Measurements from ENCODE around the gene COL1A2. TPM values are rescaled to one million over a fixed set of nuclear protein-coding genes. Genes with fewer than 3 reads are reported as not detected.

The COL1A2 gene
- total RNA-seq, 1 experiment from 2014 or later, result 3.0 TPM

DNA sequence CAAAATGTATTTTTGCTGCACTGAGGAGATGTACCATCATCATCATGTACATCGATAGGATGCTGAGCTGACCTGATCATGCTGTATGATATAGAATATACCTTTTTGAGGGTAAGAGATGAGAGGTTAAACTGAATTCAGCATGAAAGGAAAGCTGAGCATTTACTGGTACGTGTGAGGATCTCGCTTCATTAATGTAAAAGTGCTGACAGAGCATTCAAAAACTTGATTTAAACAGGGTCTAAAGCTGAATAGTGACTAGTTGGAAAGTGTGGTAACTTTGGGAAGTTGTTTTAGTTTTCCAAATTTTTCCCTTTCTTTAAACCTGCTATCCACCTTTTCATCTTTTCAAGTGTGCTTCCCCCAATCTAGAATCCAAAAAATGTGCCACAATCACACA lies 28.5 kb upstream of the COL1A2 start:
- CTCF ChIA-PET, result no interaction called here
- intact Hi-C loops (cut with micrococcal nuclease), result no loop called here
- H3K4me2 ChIP-seq (ENCODE audit: low read length), result no peak overlapping the region
- H4K20me1 ChIP-seq (ENCODE audit: insufficient read depth), result no peaks in the 10 kb centered on the region
- H3K4me3 ChIP-seq (replicated peaks in 1 of 2; ENCODE audit: low read depth in 1 of 2, low read length in 2 of 2), result no peak overlapping the region
- no TSS peak for BruUV-seq (replicated peaks)
- H3K36me3 ChIP-seq (ENCODE audit: control insufficient read depth in 1 of 2, insufficient read depth in 2 of 2, low read length in 2 of 2), result no peaks in the 10 kb centered on the region
- H3K79me2 ChIP-seq (ENCODE audit: insufficient read depth, low read length), result no peaks in the 10 kb centered on the region
- TF ChIP-seq CBX3 (IDR thresholded peaks at IDR 0.05; ENCODE audit: low read depth) (no peak), TCF7L2 (IDR thresholded peaks at IDR 0.05; ENCODE audit: borderline replicate concordance, extremely low read depth, insufficient read depth, insufficient read length) (no peak)
- no peak overlapping the region for H2AFZ ChIP-seq (ENCODE audit: low read depth, low read length, poor library complexity, severe bottlenecking)
- H3K9ac ChIP-seq (ENCODE audit: low read length), result no peak overlapping the region
- no peak overlapping the region for H3K27ac ChIP-seq (ENCODE audit: low read depth, low read length)
- H3K9me2 ChIP-seq (ENCODE audit: insufficient read depth), result no peaks in the 10 kb centered on the region
- DNase-seq (ENCODE audit: low read depth, low spot score), result no peak
- H3K4me1 ChIP-seq (ENCODE audit: control insufficient read depth in 1 of 2, insufficient read depth in 2 of 2, low read length in 2 of 2), result no peaks in the 10 kb centered on the region
- no peak for ATAC-seq
- RAD21 ChIA-PET (ENCODE audit: low non-redundant PET in 1 of 2, low total read pairs in 2 of 2, uncharacterized antibody in 2 of 2, unreplicated experiment in 2 of 2), result no interaction called here
- POLR2A ChIA-PET, result no interaction called here
- no peaks in the 10 kb centered on the region for H3K9me3 ChIP-seq (ENCODE audit: control insufficient read depth in 1 of 2, insufficient read depth in 1 of 2, low read depth in 1 of 2, low read length in 2 of 2)
- H3K27me3 ChIP-seq (ENCODE audit: insufficient read depth, low read length), result no peaks in the 10 kb centered on the region

- ChIA-PET POLR2A (no interaction called here), CTCF (no interaction called here), RAD21 (ENCODE audit: low non-redundant PET in 1 of 2, low total read pairs in 2 of 2, uncharacterized antibody in 2 of 2, unreplicated experiment in 2 of 2) (no interaction called here)
- ATAC-seq, result no peak
- Histone ChIP-seq H3K9ac (ENCODE audit: low read length) (no peak overlapping the region), H3K27ac (ENCODE audit: low read depth, low read length) (no peak overlapping the region), H3K4me1 (ENCODE audit: control insufficient read depth in 1 of 2, insufficient read depth in 2 of 2, low read length in 2 of 2) (no peaks in the 10 kb centered on the region), H3K9me2 (ENCODE audit: insufficient read depth) (no peaks in the 10 kb centered on the region), H4K20me1 (ENCODE audit: insufficient read depth) (no peaks in the 10 kb centered on the region), H3K27me3 (ENCODE audit: insufficient read depth, low read length) (no peaks in the 10 kb centered on the region), H3K4me2 (ENCODE audit: low read length) (no peak overlapping the region), H2AFZ (ENCODE audit: low read depth, low read length, poor library complexity, severe bottlenecking) (no peak overlapping the region), H3K4me3 (replicated peaks in 1 of 2; ENCODE audit: low read depth in 1 of 2, low read length in 2 of 2) (no peak overlapping the region), H3K9me3 (ENCODE audit: control insufficient read depth in 1 of 2, insufficient read depth in 1 of 2, low read depth in 1 of 2, low read length in 2 of 2) (no peaks in the 10 kb centered on the region), H3K79me2 (ENCODE audit: insufficient read depth, low read length) (no peaks in the 10 kb centered on the region), H3K36me3 (ENCODE audit: control insufficient read depth in 1 of 2, insufficient read depth in 2 of 2, low read length in 2 of 2) (no peaks in the 10 kb centered on the region)
- no TSS peak for BruUV-seq (replicated peaks)
- no peak for DNase-seq (ENCODE audit: low read depth, low spot score)
- intact Hi-C loops (cut with micrococcal nuclease), result no loop called here
- no peak for TF ChIP-seq EGR1 (IDR thresholded peaks at IDR 0.05; ENCODE audit: low read depth)
- TF ChIP-seq SP1 (IDR thresholded peaks at IDR 0.05; ENCODE audit: low read depth), result no peak
- TF ChIP-seq, protein P1, sequence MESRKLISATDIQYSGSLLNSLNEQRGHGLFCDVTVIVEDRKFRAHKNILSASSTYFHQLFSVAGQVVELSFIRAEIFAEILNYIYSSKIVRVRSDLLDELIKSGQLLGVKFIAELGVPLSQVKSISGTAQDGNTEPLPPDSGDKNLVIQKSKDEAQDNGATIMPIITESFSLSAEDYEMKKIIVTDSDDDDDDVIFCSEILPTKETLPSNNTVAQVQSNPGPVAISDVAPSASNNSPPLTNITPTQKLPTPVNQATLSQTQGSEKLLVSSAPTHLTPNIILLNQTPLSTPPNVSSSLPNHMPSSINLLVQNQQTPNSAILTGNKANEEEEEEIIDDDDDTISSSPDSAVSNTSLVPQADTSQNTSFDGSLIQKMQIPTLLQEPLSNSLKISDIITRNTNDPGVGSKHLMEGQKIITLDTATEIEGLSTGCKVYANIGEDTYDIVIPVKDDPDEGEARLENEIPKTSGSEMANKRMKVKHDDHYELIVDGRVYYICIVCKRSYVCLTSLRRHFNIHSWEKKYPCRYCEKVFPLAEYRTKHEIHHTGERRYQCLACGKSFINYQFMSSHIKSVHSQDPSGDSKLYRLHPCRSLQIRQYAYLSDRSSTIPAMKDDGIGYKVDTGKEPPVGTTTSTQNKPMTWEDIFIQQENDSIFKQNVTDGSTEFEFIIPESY (IDR thresholded peaks at IDR 0.05; ENCODE audit: extremely low read depth, insufficient replicate concordance, low read length), result no peak
- no peak for TF ChIP-seq EZH2 (IDR thresholded peaks at IDR 0.05)
- no peak for TF ChIP-seq TCF7L2 (IDR thresholded peaks at IDR 0.05; ENCODE audit: borderline replicate concordance, extremely low read depth, insufficient read depth, insufficient read length)
- no peak for TF ChIP-seq POLR2AphosphoS5 (IDR thresholded peaks at IDR 0.05; ENCODE audit: low read depth, low read length)
- TF ChIP-seq FOSL1 (IDR thresholded peaks at IDR 0.05; ENCODE audit: low read depth), result no peak
- TF ChIP-seq ZFX (IDR thresholded peaks at IDR 0.05), result no peak
- no peak for TF ChIP-seq ELF1 (IDR thresholded peaks at IDR 0.05; ENCODE audit: borderline replicate concordance, low read depth)
- TF ChIP-seq, protein P2, sequence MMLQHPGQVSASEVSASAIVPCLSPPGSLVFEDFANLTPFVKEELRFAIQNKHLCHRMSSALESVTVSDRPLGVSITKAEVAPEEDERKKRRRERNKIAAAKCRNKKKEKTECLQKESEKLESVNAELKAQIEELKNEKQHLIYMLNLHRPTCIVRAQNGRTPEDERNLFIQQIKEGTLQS (IDR thresholded peaks at IDR 0.05), result no peak
- TF ChIP-seq EZH2phosphoT487 (IDR thresholded peaks at IDR 0.05; ENCODE audit: borderline replicate concordance), result no peak
- no peak for TF ChIP-seq JUND (IDR thresholded peaks at IDR 0.05)
- TF ChIP-seq, protein P3, sequence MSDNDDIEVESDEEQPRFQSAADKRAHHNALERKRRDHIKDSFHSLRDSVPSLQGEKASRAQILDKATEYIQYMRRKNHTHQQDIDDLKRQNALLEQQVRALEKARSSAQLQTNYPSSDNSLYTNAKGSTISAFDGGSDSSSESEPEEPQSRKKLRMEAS (IDR thresholded peaks at IDR 0.05), result no peak
- TF ChIP-seq YY1 (IDR thresholded peaks at IDR 0.05; ENCODE audit: extremely low read depth, insufficient replicate concordance, low read depth, low read length), result no peak
- TF ChIP-seq, protein P4, sequence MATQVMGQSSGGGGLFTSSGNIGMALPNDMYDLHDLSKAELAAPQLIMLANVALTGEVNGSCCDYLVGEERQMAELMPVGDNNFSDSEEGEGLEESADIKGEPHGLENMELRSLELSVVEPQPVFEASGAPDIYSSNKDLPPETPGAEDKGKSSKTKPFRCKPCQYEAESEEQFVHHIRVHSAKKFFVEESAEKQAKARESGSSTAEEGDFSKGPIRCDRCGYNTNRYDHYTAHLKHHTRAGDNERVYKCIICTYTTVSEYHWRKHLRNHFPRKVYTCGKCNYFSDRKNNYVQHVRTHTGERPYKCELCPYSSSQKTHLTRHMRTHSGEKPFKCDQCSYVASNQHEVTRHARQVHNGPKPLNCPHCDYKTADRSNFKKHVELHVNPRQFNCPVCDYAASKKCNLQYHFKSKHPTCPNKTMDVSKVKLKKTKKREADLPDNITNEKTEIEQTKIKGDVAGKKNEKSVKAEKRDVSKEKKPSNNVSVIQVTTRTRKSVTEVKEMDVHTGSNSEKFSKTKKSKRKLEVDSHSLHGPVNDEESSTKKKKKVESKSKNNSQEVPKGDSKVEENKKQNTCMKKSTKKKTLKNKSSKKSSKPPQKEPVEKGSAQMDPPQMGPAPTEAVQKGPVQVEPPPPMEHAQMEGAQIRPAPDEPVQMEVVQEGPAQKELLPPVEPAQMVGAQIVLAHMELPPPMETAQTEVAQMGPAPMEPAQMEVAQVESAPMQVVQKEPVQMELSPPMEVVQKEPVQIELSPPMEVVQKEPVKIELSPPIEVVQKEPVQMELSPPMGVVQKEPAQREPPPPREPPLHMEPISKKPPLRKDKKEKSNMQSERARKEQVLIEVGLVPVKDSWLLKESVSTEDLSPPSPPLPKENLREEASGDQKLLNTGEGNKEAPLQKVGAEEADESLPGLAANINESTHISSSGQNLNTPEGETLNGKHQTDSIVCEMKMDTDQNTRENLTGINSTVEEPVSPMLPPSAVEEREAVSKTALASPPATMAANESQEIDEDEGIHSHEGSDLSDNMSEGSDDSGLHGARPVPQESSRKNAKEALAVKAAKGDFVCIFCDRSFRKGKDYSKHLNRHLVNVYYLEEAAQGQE (IDR thresholded peaks at IDR 0.05; ENCODE audit: low read depth), result no peak
- no peak for TF ChIP-seq CBX3 (IDR thresholded peaks at IDR 0.05; ENCODE audit: low read depth)
- no peak for TF ChIP-seq SIN3A (IDR thresholded peaks at IDR 0.05; ENCODE audit: low read depth)
Measured at GRCh38 chr7:94366832-94367231, 27.9 kb upstream of the COL1A2 start.

Measured in HCT116 (cell line).